ENCODE results near the gene STYX. TPM values are rescaled to one million over a fixed set of nuclear protein-coding genes. Genes with fewer than 3 reads are reported as not detected.

Gene STYX, protein sequence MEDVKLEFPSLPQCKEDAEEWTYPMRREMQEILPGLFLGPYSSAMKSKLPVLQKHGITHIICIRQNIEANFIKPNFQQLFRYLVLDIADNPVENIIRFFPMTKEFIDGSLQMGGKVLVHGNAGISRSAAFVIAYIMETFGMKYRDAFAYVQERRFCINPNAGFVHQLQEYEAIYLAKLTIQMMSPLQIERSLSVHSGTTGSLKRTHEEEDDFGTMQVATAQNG
- polyA plus RNA-seq (8.3 and 15.1 TPM in 2 replicates), polyA minus RNA-seq (27.5 and 27.7 TPM in 2 replicates)

- H3K79me2 ChIP-seq (replicated peaks; ENCODE audit: insufficient read depth, low read length) = peaks cover 11% of the 10 kb centered on the region
- H3K27me3 ChIP-seq (ENCODE audit: insufficient read depth, low read depth, low read length) = no peaks in the 10 kb centered on the region
- no peaks in the 10 kb centered on the region for H3F3A ChIP-seq (ENCODE audit: insufficient read depth, low read length, poor library complexity, severe bottlenecking)
- no peaks in the 10 kb centered on the region for H3K9me2 ChIP-seq (ENCODE audit: insufficient read depth, low read length)
- peak within 1 kb of the TSS; percentile 76 for H2AFZ ChIP-seq (ENCODE audit: low read depth, low read length)
- H3K9me3 ChIP-seq (ENCODE audit: low read length) = no peaks in the 10 kb centered on the region
- H3K36me3 ChIP-seq (ENCODE audit: insufficient read depth, low read length) = peaks cover 8% of the 10 kb centered on the region
- H3K27ac ChIP-seq (ENCODE audit: low read length) = peak within 1 kb of the TSS; percentile 70
- peak within 1 kb of the TSS; percentile 82 for H3K9ac ChIP-seq (ENCODE audit: low read length)
- TF ChIP-seq TAF1 (IDR thresholded peaks at IDR 0.05; ENCODE audit: low read depth) (peak; percentile 63), EP300 (conservative IDR thresholded peaks at IDR 0.05; ENCODE audit: poor library complexity, severe bottlenecking) (no peak), POLR2AphosphoS5 (IDR thresholded peaks at IDR 0.05) (peak; percentile 85), REST (IDR thresholded peaks at IDR 0.05; ENCODE audit: borderline replicate concordance) (peak; percentile 28), RAD21 (conservative IDR thresholded peaks at IDR 0.05) (no peak), EZH2 (IDR thresholded peaks at IDR 0.05; ENCODE audit: borderline replicate concordance, insufficient read depth, low read length, poor library complexity, severe bottlenecking) (no peak)
- H3K4me3 ChIP-seq (ENCODE audit: low read length) = peak within 1 kb of the TSS; percentile 97
- H4K20me1 ChIP-seq (ENCODE audit: insufficient read depth) = no peaks in the 10 kb centered on the region
- peak within 1 kb of the TSS; percentile 59 for H3K4me2 ChIP-seq (ENCODE audit: low read length)
Measured at GRCh38 chr14:52729925-52730708, at the start of gene STYX. Gene STYX (plus strand): TSS chr14:52730166. CDS start chr14:52730475, 309 bp downstream.

GRCh38 chr14:52683985-52684520, 45.9 kb upstream of the STYX start:
- Histone ChIP-seq H3F3A (ENCODE audit: insufficient read depth, low read length, poor library complexity, severe bottlenecking) (no peaks in the 10 kb centered on the region), H3K9me2 (ENCODE audit: insufficient read depth, low read length) (no peaks in the 10 kb centered on the region), H3K27me3 (ENCODE audit: insufficient read depth, low read depth, low read length) (no peaks in the 10 kb centered on the region), H4K20me1 (ENCODE audit: insufficient read depth) (no peaks in the 10 kb centered on the region), H3K36me3 (ENCODE audit: insufficient read depth, low read length) (no peaks in the 10 kb centered on the region), H3K4me3 (ENCODE audit: low read length) (no peak overlapping the region), H3K9me3 (ENCODE audit: low read length) (no peaks in the 10 kb centered on the region), H3K79me2 (replicated peaks; ENCODE audit: insufficient read depth, low read length) (peaks cover 21% of the 10 kb centered on the region), H3K4me2 (ENCODE audit: low read length) (no peak overlapping the region), H3K9ac (ENCODE audit: low read length) (no peak overlapping the region), H3K27ac (ENCODE audit: low read length) (no peak overlapping the region), H2AFZ (ENCODE audit: low read depth, low read length) (no peak overlapping the region)
- TF ChIP-seq SMC3 (conservative IDR thresholded peaks at IDR 0.05; ENCODE audit: poor library complexity) (no peak), EP300 (conservative IDR thresholded peaks at IDR 0.05; ENCODE audit: poor library complexity, severe bottlenecking) (no peak), MXI1 (conservative IDR thresholded peaks at IDR 0.05; ENCODE audit: poor library complexity, severe bottlenecking) (no peak), TAF1 (IDR thresholded peaks at IDR 0.05; ENCODE audit: low read depth) (no peak), EZH2 (IDR thresholded peaks at IDR 0.05; ENCODE audit: borderline replicate concordance, insufficient read depth, low read length, poor library complexity, severe bottlenecking) (no peak), CTCF (IDR thresholded peaks at IDR 0.05; ENCODE audit: poor library complexity, severe bottlenecking) (no peak), REST (IDR thresholded peaks at IDR 0.05; ENCODE audit: borderline replicate concordance) (no peak), RAD21 (conservative IDR thresholded peaks at IDR 0.05) (no peak), POLR2AphosphoS5 (IDR thresholded peaks at IDR 0.05) (no peak)

All from neural cell (in vitro differentiated cells).